Testis (tissue), 2 donors: ENCODE measurements around the gene MLPH.

Source experiments
- POLR2A ChIP-seq: fragments of 450-650 bp; IDR thresholded peaks from one replicate; pipeline ENCODE4 v1.6.1; 2017; ENCODE audit warnings: antibody characterized with exemption, mild to moderate bottlenecking, moderate library complexity
- TF ChIP-seq, protein P1 (sequence below), 3 experiments: fragments of 450-650 bp in 2 of 3; fragments of 200-600 bp in 1 of 3; sonication (generic) in 1 of 3; IDR thresholded peaks; one replicate each; pipeline ENCODE4 v1.5.1; 2016 to 2019; ENCODE audit warnings: antibody characterized with exemption in 3 of 3, mild to moderate bottlenecking in 2 of 3, moderate library complexity in 1 of 3

DNA sequence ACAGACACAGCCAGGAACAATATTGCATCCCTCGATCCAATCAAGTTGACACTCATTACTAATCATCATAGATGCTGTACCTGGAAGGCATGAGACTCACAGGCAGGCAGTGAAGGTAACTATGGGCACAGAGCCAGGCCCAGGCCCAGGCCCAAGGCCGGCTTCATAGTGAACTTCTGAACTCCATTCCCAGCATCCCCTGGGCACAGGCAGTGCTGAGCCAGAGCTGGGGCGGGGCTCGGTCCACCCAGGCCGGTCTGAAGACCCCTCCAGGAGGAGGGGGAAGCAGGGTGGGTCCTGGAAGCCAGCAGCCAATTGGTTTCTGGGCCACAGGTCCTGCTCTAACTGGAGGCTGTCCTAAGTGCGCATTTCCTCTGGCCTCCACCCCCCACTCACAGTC is 37.6 kb downstream of the MLPH start:
- TF ChIP-seq, protein P1, sequence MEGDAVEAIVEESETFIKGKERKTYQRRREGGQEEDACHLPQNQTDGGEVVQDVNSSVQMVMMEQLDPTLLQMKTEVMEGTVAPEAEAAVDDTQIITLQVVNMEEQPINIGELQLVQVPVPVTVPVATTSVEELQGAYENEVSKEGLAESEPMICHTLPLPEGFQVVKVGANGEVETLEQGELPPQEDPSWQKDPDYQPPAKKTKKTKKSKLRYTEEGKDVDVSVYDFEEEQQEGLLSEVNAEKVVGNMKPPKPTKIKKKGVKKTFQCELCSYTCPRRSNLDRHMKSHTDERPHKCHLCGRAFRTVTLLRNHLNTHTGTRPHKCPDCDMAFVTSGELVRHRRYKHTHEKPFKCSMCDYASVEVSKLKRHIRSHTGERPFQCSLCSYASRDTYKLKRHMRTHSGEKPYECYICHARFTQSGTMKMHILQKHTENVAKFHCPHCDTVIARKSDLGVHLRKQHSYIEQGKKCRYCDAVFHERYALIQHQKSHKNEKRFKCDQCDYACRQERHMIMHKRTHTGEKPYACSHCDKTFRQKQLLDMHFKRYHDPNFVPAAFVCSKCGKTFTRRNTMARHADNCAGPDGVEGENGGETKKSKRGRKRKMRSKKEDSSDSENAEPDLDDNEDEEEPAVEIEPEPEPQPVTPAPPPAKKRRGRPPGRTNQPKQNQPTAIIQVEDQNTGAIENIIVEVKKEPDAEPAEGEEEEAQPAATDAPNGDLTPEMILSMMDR (IDR thresholded peaks at IDR 0.05) = no peak
- no peak for TF ChIP-seq POLR2A
